NOMO-1 (cell line): ENCODE data around the gene TLE6.
"Not testable (repeated sequence)": the region's sequence is repeated elsewhere in the genome, so short reads cannot be mapped to it uniquely, and the experiment has no call there.

ENCODE experiments used
- DNase-seq, 2 experiments: peaks; one replicate each; lab custom pipeline; 2025; ENCODE audit not compliant: unreplicated experiment in 2 of 2; lab: John Stamatoyannopoulos, UW

TLE6 gene

DNA sequence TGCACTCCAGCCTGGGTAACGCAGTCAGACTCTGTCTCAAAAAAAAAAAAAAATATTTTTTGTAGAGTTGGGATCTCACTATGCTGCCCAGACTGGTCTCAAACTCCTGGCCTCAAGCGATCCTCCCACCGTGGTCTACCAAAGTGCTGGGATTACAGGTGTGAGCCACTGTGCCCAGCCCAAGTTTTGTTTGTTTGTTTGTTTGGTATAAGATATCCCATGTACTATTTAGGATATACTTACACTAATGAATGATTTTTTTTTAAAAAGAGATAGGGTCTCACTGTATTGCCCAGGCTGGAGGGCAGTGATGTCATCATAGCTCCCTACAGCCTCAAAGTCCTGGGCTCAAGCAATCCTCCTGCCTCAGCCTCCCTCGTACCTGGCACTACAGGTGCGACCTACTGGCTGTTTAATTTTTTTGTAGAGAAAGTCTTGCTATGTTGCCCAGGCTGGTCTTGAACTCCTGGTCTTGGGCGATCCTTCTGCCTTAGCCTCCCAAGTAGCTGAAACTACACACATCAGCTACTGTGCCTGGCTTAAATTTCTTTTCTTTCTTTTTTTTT is 24.0 kb downstream of the TLE6 start:
- DNase-seq, result no peak

DNA sequence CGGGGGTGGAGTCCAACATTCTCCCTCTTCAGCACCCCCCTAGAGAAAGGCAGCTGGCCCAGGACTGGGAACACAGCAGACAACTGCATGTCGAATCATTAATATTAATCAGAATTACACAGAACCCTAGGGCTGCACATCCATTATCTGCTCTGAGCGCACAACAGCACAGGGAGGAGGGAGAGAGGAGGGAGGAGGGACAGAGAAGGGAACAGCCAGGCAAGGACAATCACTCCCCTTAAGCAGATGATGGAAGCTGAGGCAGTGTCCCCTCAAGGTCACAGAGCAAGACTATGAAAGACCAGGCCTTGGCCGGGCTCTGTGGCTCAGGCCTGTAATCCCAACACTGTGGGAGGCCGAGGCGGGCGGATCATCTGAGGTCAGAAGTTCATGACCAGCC is 25.7 kb downstream of the TLE6 start:
- no peak for DNase-seq

DNA sequence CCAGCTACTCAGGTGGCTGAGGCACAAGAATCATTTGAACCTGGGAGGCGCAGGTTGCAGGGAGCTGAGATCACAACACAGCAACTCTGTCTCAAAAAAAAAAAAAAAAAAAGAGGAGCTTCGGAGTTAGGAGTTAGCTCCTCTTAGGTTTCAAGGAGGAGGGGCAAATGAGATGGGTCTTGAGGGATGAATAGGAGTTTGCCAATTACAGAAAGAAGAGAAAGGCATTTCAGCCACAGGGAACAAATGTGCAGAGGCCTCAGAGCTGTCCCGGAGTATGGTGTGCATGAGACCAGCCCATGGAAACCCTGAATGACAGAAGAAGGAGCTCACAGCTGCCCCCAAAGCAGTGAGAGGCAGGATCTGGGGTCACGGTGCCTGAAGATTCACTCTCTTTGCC is 27.2 kb downstream of the TLE6 start:
- no peak for DNase-seq

DNA sequence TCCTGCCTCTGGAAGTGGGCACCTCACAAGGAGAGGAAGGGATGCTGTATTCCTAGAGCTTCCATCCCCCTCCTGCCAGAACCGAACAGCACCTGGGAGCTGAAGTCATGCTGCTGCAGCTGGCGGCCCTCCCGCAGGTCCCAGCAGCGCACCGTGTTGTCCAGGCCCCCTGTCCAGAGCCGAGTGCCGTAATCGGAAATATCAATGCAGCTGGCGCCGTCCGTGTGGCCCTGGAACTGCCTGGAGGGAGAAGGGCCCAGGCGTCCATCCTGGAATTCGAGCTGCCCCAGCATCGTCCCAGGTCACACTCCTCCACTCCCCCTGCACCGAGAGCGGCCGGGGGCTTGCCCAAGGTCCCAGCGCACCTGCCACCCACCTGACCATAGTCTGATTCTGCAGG is 28.0 kb downstream of the TLE6 start:
- no peak for DNase-seq

DNA sequence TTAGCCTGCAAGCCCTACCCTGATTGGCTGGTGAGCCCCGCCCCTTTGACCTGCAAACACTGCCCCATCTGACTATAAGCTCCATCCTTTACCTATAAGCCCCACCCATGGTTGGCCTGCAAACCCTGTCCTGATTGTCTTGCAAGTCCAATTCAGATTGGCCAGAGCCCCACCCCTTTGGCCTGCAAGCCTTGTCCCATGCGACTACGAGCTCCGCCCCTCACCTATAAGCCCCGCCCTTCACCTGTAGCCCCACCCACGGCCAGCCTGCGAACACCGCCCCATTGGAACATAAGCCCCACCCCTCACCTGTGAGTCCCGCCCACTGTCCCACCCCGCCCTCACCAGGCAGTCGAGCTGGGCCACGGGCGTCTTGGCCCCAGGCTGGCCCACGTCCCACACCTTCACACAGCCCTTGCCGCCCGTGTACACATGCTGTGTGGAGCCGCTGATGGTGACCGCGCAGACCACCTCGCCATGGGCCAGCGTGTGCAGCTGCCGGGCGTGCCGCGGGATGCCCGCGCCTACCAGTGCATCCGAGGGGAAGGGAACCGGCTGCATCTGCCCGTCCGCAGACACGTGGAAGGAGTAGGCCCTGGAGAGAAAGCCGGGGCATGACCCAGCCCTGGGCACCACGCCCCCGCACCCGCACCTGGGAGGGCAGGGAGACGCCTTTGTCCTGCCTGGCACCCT is 28.9 kb downstream of the TLE6 start:
- DNase-seq, result no peak

DNA sequence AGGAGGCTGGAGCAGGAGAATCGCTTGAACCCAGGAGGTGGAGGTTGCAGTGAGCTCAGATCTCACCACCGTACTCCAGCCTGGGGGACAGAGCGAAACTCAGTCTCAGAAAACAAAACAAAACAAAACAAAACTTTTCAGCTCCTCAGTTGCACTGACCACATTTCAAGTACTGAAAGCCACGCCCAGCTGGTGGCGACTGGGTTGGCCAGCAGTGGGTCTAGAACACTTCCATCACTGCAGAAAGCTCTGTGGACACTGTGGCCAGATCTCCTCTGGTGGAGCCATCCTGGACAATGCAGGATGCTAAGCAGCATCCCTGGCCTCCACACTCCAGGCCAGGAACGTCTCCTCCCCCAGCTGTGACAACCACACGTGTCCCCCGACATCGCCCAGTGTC is 30.6 kb downstream of the TLE6 start:
- DNase-seq, result no peak

DNA sequence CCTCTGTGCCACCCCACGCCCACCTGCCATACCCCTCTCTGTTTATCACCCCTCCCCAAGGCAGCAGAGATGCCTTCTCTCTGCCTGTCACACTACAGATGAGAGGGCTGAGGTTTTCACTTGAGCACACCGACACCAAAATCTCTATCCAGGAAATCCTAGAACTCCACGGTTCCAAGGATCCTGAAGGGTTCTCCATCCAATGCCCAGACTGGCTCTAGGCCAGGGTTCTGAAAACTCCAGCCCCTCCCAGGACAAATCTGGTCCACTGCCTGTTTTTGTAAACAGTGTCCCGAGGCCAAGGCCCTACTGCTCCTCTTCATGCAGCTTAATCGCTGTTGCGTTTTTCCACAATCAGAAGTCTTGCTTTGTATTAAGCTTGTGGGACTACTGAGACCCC is 31.6 kb downstream of the TLE6 start:
- DNase-seq, result no peak

DNA sequence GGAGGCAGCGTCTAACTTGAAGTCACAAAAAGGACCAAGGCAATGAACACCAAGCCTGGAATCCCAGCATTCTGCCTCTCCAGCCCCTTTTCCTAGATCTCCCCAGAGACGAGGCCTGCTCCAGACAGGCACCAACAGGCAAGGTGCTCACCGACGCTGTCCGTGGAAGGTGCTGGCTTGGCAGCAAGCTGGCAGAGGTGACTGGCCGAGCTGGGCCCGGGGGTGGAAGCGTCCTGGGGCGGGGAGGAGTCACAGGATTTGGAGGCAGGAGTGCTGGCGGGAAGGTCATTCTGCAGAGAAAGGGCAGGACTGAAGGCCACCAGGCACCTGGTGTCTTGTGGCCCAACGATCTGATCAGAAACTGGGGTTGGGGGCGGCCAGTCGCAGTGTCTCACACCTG is 33.5 kb downstream of the TLE6 start:
- no peak for DNase-seq

DNA sequence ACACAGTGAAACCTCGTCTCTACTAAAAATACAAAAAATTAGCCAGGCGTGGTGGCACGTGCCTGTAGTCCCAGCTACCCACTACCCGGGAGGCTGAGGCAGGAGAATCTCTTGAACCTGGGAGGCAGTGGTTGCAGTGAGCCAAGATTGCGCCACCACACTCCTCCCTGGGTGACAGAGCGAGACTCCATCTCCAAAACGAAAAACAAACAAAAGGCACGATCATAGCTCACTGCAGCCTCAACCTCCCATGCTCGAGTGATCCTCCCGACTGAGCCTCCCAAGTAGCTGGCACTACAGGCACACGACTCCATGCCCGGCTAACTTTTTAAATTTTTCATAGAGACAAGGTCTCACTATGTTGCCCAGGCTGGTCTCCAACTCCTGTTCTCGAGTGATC is 34.7 kb downstream of the TLE6 start:
- not testable (repeated sequence) for DNase-seq

DNA sequence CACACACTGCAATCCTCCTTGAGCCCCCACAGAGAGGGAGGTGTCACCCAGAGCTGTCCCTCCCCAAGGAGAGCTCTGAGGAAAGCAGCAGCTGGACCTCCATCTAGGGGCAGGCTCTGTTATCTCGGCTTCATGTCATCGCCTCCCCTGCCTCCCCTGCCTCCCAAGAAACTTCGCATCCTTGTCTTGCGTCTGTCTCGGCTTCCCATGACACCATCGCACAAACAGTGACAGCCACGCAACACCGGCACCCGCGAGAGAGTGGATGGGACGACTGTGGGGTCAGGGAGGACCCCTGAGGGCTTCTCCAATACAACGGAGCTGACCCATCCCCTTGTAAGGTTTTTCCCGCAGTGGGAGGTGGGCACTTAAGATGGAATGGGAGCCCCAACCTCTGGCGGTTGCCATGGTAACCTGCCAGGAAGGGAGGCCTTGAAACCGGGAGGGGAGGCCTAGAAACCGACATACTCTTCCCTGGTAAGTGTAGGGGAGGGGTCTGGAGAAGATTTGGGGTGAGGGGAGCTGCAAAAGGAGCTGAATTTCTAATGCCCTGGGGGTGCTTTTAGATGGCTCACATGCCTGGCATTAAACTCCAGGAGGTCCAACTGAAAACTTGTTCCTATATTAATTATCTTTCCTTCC is 35.4 kb downstream of the TLE6 start:
- no peak for DNase-seq

DNA sequence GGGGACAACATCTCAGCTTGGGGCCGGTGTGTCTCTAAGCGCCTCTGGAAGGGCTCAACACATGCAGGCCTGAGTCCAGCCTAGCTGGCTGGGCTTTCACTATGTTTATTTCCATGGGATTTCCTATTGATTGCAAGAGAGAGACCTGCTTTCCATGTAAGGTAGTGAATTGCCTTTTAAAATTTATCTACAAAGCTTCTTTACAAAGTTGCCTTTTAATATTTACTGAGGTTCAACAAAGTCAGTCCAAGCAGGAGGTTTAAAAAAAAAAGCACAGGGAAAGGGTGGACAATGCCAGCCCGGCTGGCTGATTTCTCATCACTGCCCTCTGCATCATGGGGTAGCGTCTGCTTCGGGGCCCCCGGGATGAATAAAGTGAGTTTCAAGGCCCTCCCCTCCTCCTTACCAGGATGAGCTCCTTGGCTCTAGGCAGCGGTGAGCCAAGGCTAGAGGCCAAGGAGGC is 35.9 kb downstream of the TLE6 start:
- DNase-seq, result no peak

DNA sequence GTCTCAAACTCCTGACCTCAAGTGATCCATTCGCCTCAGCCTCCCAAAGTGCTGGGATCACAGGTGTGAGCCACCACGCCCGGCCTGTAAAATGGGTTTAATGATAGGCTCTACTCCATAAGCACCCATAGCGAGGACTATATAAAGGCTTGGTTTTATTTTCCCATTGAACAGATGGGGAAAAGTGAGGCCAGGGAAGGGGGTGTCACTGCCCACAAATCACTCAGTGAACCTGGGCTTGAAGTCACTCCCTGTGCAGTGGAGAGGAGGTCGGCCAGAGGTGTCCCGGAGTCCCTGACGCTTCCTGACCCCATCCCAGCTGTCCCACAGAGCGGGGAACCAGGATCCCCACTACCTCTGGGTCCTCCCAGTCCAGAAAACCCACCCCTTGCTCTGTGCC is 36.8 kb downstream of the TLE6 start:
- no peak for DNase-seq

DNA sequence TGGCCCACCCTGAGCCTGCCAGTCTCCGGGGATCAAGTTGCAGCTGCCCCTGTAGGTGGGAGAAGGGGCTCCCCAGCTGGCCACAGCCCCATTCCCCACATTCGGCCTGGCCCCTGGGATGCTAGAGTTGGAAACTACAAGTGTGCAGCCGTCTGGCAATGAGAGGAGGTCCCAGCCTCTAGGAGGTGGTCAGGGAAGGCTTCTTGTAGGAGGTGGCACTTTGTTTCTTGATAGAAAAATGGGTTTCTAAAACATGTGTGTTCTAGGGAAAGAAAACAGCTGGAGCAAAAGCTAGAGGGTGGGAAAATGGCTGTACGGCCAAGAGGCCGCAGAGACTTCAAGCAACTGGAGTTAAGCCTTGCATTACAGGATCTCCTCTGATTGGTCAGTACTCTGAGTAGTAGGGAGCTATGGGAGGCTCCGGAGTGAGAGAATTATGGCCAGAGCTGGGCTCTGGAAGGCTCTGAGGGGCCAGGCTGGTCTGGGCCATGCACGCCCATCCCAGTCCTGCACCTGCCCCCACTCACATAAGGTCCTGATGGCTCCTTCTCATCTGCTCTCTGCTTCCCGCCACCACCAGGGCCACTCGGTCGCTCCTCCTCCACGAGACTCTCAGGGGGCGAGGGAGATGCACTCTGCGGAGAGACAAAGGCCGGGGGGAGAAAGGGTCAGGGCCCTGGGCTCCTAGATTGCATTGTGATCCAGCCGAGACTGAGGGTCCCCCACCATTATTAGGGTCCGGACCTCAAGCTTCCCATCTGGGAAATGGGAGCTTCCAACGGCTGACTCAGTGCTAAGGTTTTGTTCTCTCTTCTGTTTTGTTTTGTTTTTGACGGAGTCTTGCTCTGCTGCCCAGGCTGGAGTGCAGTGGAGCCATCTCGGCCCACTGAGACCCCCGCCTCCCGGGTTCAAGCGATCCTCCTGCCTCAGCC is 38.0 kb downstream of the TLE6 start:
- no peak for DNase-seq

DNA sequence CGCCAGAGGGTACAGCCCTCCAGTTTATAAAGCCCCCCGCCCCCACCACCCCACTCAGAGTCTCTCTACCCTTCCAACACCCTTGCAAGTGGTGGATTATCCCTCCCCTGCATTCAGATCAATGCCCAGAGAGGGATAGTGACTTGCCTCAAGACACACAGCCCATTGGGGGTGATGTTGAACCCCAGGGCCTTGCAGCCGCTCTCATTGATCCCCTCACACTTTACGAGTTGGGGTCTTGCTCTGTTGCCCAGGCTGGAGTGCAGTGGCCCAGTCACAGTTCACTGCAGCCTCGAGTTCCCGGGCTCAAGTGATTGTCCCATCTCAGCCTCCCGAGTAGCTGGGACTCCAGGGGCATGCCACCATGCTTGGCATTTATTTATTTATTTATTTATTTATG is 40.6 kb downstream of the TLE6 start:
- no peak for DNase-seq

DNA sequence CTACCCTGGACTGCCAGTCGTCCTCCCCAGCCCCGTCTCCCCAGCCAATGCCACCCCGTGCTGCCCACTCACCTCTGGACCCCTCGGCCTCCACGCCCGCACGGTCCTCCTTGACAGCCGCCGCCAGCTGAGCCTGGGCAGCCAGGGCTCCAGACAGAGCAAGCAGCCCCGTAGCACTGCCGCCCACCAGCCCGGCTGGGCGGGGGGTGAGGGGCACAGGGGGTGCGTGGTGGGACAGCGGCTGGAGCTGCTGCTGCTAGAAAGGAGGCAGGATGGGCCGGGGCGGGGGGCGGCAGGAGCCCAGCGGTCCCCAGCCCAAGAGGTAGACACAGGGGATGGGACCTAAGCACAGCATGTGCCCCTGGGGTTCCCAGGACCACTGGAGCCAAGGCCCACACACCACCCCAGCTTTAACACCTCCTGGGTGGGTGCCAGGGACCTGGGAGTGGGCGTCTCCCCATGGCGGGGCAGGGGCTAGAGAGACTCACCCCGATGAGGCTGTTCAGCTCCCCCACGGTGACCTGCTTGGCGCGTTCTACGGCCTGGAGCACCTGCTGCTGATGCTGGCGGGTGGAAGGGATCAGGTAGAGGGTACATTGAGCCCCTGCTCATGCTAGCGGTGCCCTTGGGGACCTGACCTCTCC is 42.0 kb downstream of the TLE6 start:
- no peak for DNase-seq

DNA sequence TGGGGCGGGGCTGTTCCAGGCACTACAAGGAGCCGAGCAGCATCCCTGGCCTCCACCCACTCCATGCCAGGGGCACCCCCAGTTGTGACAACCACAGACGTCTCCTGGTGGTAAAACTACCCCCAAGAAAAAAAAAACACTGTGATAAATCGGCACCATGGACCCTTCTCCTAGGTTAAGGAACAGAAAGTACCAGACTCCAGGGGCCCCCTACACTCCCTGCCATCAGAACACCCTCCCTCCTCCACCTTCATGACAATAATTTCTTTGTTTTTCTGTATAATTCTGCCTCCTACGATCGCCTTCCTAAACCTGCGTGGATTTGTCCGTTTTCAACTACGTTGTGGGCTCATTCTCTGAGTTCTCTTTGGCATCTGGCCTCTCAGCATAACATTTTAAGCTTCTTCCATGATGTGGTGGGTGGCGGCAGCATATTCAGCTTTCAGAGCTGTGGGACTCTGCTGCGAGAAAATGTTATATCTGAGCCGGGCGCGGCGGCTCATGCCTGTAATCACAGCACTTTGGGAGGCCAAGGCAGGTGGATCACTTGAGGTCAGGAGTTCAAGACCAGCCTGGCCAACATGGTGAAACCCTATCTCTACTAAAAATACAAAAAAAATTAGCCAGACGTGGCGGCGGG is 43.1 kb downstream of the TLE6 start:
- DNase-seq, result no peak

DNA sequence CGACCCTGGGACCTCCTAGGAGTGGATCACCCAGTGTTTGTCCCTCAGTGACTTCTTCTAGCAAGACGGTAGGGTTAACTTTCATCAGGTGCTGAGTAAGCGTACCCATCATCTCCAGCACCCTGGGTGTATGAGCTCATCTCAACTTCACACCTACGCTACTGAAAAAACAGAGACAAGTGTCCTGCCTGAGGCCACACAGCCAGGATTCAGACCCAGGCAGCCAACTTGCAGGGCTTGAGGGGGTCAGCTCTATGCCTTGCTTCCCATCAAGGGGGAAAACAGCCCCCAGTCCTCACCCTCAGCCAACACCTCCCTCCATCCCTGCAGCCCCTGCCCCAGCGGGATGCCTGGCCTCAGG is 47.1 kb downstream of the TLE6 start:
- DNase-seq, result no peak

DNA sequence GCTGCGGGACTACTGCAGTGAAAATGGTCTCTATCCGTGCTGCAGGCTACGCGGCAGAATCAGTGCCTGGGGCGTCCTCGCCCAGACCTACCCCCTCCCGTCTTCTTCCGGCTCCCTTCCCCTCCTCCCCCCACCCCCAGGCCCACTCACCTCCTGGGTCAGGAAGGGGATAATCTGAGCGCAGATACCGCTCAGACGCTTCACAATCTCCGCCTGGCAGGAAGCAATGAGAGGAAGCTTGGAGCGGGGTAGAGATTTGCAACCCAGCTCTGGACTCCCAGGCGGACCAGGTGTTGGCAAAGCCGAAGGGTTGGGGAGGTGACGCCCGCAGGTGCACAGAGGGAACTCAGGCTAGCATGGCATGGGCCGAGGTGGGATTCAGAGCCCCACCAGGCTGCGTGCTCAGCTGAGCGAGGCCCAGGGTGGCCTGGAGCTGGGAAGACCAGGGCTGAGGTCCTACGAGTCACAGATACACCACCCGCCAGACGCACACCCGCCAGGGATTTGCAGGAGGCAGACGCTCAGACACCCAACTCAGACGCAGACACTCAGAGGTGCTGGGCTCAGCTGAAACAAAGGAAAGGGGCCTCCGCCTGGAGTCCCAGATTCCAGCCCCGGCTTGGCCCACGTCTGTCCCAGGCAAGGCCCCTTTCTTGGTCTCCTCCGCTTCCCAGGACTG is 47.6 kb downstream of the TLE6 start:
- DNase-seq, result no peak

DNA sequence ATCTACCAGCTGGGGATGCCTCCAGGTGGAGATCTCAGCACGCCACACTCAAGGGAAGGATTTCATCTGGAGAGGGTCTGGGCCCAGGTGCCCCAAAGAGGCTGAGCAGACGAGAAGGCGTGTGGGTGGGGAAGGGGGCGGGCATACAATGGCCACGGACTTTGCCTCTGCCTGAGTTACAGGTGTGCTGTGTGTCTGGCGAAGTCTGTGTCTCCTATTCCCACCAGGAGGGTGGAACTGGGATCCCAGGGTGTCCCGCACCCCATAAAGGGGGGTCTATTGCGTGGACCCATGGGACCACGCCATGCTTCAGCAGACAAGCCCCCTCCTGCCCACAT is 48.2 kb downstream of the TLE6 start:
- DNase-seq, result no peak

DNA sequence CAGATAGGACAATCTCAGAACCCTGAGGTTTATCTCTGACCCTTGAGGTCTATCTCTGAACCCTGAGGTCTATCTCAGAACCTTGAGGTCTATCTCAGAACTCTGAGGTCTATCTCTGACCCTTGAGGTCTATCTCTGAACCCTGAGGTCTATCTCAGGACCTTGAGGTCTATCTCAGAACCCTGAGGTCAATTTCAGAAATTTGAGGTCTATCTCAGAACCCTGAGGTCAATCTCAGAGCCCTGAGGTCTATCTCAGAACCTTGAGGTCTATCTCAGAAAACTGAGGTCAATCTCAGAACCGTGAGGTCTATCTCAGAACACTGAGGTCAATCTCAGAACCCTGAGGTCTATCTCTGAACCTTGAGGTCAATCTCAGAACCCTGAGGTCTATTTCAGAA is 49.4 kb downstream of the TLE6 start:
- no peak for DNase-seq
